Right atrium auricular region (tissue), 2 donors: Measurements from ENCODE around the gene HID1. TPM values are rescaled to one million over a fixed set of nuclear protein-coding genes. Genes with fewer than 3 reads are reported as not detected.
A peak's percentile ranks its signal among the peaks of the same experiment; 100 is the strongest.
"Not testable (repeated sequence)": the region's sequence is repeated elsewhere in the genome, so short reads cannot be mapped to it uniquely, and the experiment has no call there.

Experiments
- DNase-seq: peaks from one replicate; pipeline ENCODE4 v3.0.0-alpha.2; 2019; ENCODE audit warnings: low spot score
- H3K27ac ChIP-seq, 2 donors: fragments of 200-600 bp; sonication (generic); 1 replicate in 1 of 2; 2 replicates in 1 of 2; pipeline ENCODE4 v1.5.1; 2016 to 2019
- H3K27me3 ChIP-seq, 2 donors: fragments of 200-600 bp; sonication (generic); one replicate each; pipeline versions ENCODE4 v1.5.1 to v1.6.0; 2017 to 2019
- H3K36me3 ChIP-seq: fragments of 200-600 bp; sonication (generic); one replicate; pipeline ENCODE4 v1.5.1; 2016
- H3K4me1 ChIP-seq, 2 donors: fragments of 200-600 bp; sonication (generic); one replicate each; pipeline versions ENCODE4 v1.5.1 to v1.6.0; 2017 to 2019
- H3K4me3 ChIP-seq, 2 donors: fragments of 200-600 bp; sonication (generic); 1 replicate in 1 of 2; 2 replicates in 1 of 2; pipeline ENCODE4 v1.5.1; 2017 to 2019; ENCODE audit warnings: mild to moderate bottlenecking in 1 of 2, moderate library complexity in 1 of 2
- H3K9me3 ChIP-seq, 2 donors: fragments of 200-600 bp; sonication (generic); one replicate each; pipeline ENCODE4 v1.5.1; 2019
- total RNA-seq, 2 donors: library from RNA; depleted of rRNA; stranded (reverse); fragments of >200 nt; gene quantifications; one replicate each; pipeline ENCODE4 v1.1.0, GENCODE V29; 2016
- TF ChIP-seq, protein P1 (sequence below), 2 donors: fragments of 200-600 bp; sonication (generic); IDR thresholded peaks; one replicate each; pipeline ENCODE4 v1.5.1; 2019; ENCODE audit warnings: antibody characterized with exemption in 2 of 2

HID1 gene
- total RNA-seq, 2 donors from 2014 or later = 10.6 to 11.7 TPM

DNA sequence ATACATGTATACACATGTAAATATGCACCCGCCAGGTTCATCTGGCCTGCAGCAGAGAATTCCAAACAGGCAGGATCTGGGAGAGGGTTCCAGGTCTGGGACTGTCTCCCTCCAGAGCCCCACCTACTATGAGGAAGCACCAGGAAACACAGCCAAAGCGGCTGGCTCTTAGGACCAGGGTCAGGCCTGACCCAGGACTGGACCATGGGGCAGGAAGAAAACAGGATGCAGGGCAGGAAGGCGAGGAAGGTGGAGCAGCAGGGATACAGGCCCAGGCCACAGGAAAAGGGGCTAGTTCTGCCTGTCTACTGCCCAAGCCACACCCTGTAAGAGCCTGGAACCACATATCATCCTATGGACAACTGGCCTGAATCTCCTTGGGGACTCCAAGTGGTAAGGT lies 2.2 kb downstream of the HID1 start:
- peaks cover 0 to 18% of the 10 kb centered on the region in 2 donors for H3K4me1 ChIP-seq
- H3K36me3 ChIP-seq = no peaks in the 10 kb centered on the region
- H3K27me3 ChIP-seq = no peaks in the 10 kb centered on the region
- TF ChIP-seq, protein P1, sequence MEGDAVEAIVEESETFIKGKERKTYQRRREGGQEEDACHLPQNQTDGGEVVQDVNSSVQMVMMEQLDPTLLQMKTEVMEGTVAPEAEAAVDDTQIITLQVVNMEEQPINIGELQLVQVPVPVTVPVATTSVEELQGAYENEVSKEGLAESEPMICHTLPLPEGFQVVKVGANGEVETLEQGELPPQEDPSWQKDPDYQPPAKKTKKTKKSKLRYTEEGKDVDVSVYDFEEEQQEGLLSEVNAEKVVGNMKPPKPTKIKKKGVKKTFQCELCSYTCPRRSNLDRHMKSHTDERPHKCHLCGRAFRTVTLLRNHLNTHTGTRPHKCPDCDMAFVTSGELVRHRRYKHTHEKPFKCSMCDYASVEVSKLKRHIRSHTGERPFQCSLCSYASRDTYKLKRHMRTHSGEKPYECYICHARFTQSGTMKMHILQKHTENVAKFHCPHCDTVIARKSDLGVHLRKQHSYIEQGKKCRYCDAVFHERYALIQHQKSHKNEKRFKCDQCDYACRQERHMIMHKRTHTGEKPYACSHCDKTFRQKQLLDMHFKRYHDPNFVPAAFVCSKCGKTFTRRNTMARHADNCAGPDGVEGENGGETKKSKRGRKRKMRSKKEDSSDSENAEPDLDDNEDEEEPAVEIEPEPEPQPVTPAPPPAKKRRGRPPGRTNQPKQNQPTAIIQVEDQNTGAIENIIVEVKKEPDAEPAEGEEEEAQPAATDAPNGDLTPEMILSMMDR (IDR thresholded peaks at IDR 0.05) = no peak
- no peak for DNase-seq
- H3K9me3 ChIP-seq = no peaks in the 10 kb centered on the region
- H3K27ac ChIP-seq = peak overlapping the region in 1 of 2 donors; percentile 40
- H3K4me3 ChIP-seq = no peak overlapping the region

DNA sequence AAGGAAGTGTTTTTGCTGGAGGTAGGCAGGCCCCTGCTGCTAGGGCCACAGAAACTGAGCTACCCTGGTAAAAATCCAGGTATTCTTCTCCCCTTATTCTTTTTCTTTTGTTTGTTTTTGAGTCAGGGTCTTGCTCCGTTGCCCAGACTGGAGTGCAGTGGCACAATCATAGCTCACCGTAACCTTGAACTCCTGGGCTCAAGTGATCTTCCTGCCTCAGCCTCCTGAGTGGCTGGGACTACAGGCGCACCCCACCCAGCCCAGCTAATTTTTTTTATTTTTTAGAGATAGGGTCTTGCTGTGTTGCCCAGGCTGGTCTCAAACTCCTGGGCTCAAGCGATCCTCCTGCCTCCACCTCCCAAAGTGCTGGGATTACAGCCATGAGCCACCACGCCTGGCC lies 3.1 kb downstream of the HID1 start:
- H3K9me3 ChIP-seq, H3K27ac ChIP-seq, H3K36me3 ChIP-seq, DNase-seq, H3K27me3 ChIP-seq, H3K4me3 ChIP-seq: not testable (repeated sequence)
- peaks cover 0 to 18% of the 10 kb centered on the region in 2 donors for H3K4me1 ChIP-seq

DNA sequence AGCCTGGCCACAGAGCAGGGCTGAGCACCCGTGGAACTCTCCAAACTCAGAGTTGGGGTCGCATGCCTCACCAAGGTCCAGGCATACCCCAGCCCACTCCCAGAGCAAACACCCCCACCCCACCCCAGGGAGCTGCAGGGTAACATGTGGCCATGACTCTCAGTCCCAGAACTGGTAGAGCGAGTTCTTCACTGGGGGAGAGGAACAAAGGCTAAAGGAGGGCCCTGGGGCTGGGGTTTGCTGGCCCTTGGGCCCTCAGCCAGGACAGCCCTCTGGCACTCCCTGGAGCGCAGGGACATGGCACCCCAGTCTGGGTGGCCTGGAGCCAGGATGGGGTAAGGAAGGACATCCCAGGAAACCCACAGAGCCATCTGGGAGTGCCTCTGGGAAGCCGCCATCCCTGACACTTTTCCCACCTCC lies 4.2 kb downstream of the HID1 start:
- Histone ChIP-seq H3K4me3 (no peak overlapping the region), H3K9me3 (no peaks in the 10 kb centered on the region), H3K4me1 (peaks cover 0 to 18% of the 10 kb centered on the region in 2 donors), H3K27me3 (no peaks in the 10 kb centered on the region), H3K36me3 (no peaks in the 10 kb centered on the region), H3K27ac (no peak overlapping the region)
- DNase-seq = no peak
- TF ChIP-seq, protein P1 (IDR thresholded peaks at IDR 0.05) = no peak

DNA sequence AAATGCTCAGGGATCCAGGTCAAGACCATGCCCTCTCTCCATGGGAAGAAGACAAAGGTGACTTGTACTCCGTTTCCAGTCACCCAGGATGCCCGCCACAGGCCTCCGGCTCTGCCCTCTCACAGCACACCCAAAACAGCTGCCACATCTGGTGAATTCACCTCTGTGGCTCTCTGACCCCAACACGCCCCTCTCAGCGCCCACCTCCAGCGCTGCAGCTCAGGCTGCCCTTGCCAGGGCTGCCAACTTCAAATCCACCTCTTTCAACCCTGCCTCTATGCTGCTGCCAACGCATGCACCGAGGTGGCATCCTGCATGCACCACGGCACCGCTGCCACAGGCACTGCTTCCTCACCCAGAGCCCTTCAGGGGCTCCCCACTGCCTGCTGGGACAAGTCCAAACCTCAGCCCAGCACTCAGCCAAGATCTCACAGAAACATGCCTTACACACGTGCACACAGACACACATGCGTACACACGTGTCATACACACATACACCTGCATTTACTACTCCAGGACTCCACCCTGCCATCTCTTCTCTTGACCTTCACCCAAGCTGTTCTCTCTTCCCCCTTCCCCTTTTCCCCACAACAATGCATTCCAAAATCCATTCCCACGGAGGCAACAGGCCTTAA lies 7.5 kb downstream of the HID1 start:
- Histone ChIP-seq H3K4me3 (no peak overlapping the region), H3K9me3 (no peaks in the 10 kb centered on the region), H3K36me3 (no peaks in the 10 kb centered on the region), H3K27ac (no peak overlapping the region), H3K4me1 (no peaks in the 10 kb centered on the region), H3K27me3 (no peaks in the 10 kb centered on the region)
- DNase-seq = no peak
- TF ChIP-seq, protein P1 (IDR thresholded peaks at IDR 0.05) = no peak

DNA sequence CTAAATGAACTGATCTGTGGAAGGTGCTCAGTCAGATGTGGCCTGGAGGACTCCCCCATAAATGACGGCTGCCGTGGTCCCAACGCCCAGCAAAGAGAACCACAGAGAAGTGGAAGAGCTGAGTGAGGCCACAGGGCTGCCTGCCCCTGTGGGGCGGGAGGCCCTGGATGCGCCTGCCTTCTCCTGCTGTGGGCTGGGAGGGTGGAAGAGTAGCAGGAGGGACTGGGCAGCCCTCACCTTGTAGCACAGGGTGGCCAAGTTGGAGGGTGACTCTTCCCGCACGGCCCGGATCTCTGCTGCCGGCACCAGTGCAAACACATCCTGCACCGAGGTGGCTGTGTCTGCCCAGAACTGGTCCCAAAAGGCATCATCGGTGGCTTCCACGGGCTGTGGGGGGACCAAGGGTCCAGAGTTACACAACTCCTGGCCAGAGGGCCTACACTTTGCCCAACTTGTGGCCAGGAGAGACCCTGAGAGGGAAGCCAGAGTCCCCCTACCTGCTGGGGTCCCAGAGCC lies 8.3 kb downstream of the HID1 start:
- TF ChIP-seq, protein P1 (IDR thresholded peaks at IDR 0.05) = no peak
- Histone ChIP-seq H3K27ac (no peak overlapping the region), H3K36me3 (no peaks in the 10 kb centered on the region), H3K4me3 (no peak overlapping the region), H3K27me3 (no peaks in the 10 kb centered on the region), H3K9me3 (no peaks in the 10 kb centered on the region), H3K4me1 (no peaks in the 10 kb centered on the region)
- DNase-seq = no peak

DNA sequence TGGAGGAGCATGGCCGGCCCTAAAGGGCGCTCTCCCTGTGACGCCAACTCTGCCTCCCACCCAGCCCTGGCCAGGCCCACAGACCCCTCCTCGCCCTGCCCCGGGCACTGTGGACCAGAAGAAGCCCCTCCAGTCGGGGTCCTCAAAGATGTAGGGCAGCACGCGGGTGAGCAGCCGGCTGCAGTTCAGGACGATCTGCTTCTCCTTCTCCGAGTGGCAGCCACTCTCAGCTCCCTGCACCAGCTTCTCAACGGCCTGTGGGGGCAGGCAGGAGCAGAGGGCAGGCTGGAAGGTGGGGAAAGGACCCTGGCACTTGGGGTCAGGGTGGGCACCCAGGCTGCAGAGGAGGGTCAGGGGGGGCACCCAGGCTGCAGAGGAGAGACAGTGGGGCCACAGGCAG lies 8.9 kb downstream of the HID1 start:
- Histone ChIP-seq H3K9me3 (no peaks in the 10 kb centered on the region), H3K36me3 (no peaks in the 10 kb centered on the region), H3K4me1 (no peaks in the 10 kb centered on the region), H3K27ac (no peak overlapping the region), H3K27me3 (no peaks in the 10 kb centered on the region), H3K4me3 (no peak overlapping the region)
- DNase-seq = no peak
- TF ChIP-seq, protein P1 (IDR thresholded peaks at IDR 0.05) = no peak
